ENCODE measurements around the gene LRRC31.

LRRC31 gene

DNA sequence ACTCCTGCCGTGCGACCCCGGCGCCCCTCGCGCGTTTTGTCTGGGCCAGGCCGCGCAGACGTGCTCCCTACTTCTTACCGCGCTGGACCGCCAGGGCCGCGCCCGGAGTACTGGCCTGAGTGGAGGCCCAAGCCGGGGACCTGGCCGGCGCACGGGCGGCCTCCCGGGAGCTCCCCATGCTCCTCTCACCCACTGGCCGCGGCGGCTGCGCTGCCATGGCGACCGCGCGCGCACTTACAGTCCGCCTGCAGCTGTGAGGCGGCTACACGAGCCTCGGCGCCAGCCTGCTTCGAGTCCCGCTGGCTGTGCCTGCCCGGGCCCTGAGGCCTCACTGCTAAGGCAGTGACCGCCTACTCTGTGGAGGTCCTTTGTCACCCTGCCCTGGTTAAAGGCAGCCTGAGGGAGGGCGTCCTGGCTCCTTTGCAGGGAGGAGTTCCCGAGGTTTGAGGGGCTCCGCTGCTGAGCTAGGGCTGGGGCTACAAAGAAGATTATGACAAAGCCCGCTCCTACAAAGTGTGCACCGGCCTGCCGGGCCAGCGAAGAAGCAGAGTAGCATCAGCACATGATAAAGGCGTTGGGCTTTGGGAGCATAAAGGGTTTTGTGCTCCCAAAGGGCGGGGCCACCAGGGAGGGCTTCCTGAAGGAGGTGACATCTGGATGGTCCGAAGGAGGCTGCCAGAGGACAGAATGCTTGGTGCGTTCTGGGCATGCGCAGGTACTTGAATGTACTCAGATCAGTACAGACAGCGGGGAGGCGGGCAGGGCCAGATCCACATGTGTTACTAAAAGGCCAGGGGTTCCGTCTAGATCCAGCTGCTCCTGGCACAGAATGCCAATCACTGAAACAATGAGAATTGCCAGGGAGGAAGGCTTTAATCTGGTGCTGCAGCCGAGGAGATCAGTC lies 57.2 kb downstream of the LRRC31 start, which contains the start of the genes LRRC34 and LRRIQ4 (continued):
- no peak for TF ChIP-seq ZNF274 (IDR thresholded peaks at IDR 0.05; ENCODE audit: low read length)
- no peak for TF ChIP-seq ZNF274 (tag by site-specific recombination; IDR thresholded peaks at IDR 0.05; ENCODE audit: borderline replicate concordance)
- no peak for TF ChIP-seq BCL11B (tag by site-specific recombination; IDR thresholded peaks at IDR 0.05; ENCODE audit: low read depth)
- TF ChIP-seq REPIN1 (tag by site-specific recombination; IDR thresholded peaks at IDR 0.05; ENCODE audit: low read depth), result no peak
- TF ChIP-seq ZNF155 (tag by site-specific recombination; IDR thresholded peaks at IDR 0.05), result no peak
- TF ChIP-seq ZNF664 (tag by site-specific recombination; IDR thresholded peaks at IDR 0.05), result no peak
- no peak for TF ChIP-seq ZNF404 (tag by site-specific recombination; IDR thresholded peaks at IDR 0.05)
- TF ChIP-seq OVOL3 (tag by site-specific recombination; IDR thresholded peaks at IDR 0.05), result no peak
- TF ChIP-seq ZFP41 (tag by site-specific recombination; IDR thresholded peaks at IDR 0.05; ENCODE audit: borderline replicate concordance), result no peak
- TF ChIP-seq, protein P1, sequence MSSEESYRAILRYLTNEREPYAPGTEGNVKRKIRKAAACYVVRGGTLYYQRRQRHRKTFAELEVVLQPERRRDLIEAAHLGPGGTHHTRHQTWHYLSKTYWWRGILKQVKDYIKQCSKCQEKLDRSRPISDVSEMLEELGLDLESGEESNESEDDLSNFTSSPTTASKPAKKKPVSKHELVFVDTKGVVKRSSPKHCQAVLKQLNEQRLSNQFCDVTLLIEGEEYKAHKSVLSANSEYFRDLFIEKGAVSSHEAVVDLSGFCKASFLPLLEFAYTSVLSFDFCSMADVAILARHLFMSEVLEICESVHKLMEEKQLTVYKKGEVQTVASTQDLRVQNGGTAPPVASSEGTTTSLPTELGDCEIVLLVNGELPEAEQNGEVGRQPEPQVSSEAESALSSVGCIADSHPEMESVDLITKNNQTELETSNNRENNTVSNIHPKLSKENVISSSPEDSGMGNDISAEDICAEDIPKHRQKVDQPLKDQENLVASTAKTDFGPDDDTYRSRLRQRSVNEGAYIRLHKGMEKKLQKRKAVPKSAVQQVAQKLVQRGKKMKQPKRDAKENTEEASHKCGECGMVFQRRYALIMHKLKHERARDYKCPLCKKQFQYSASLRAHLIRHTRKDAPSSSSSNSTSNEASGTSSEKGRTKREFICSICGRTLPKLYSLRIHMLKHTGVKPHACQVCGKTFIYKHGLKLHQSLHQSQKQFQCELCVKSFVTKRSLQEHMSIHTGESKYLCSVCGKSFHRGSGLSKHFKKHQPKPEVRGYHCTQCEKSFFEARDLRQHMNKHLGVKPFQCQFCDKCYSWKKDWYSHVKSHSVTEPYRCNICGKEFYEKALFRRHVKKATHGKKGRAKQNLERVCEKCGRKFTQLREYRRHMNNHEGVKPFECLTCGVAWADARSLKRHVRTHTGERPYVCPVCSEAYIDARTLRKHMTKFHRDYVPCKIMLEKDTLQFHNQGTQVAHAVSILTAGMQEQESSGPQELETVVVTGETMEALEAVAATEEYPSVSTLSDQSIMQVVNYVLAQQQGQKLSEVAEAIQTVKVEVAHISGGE (tag by site-specific recombination; conservative IDR thresholded peaks at IDR 0.05; ENCODE audit: low read depth), result no peak
- peak; percentile 67 for TF ChIP-seq YY1 (tag by site-specific recombination; IDR thresholded peaks at IDR 0.05)
- no peak for TF ChIP-seq ZNF211 (tag by site-specific recombination; IDR thresholded peaks at IDR 0.05; ENCODE audit: low read depth)
- TF ChIP-seq ZNF221 (tag by site-specific recombination; IDR thresholded peaks at IDR 0.05; ENCODE audit: borderline replicate concordance), result no peak
- no peak; the same call in 1 of the 2 replicates for TF ChIP-seq ZNF146 (tag by site-specific recombination; IDR thresholded peaks at IDR 0.05)
- TF ChIP-seq ZNF184 (tag by site-specific recombination; IDR thresholded peaks at IDR 0.05), result no peak
- no peak for TF ChIP-seq ZNF785 (tag by site-specific recombination; IDR thresholded peaks at IDR 0.05)
- peak; percentile 39; the same call in 1 of the 2 replicates for TF ChIP-seq ZBTB20 (tag by site-specific recombination; IDR thresholded peaks at IDR 0.05)
- TF ChIP-seq ZNF707 (tag by site-specific recombination; IDR thresholded peaks at IDR 0.05), result no peak
- TF ChIP-seq ZNF692 (tag by site-specific recombination; IDR thresholded peaks at IDR 0.05), result no peak
- TF ChIP-seq ZNF660 (tag by site-specific recombination; IDR thresholded peaks at IDR 0.05), result 0 out of 2 replicates have a peak, but pooled peaks have one; percentile 35
- TF ChIP-seq ZNF501 (tag by site-specific recombination; IDR thresholded peaks at IDR 0.05), result no peak
- TF ChIP-seq GLIS1 (tag by site-specific recombination; IDR thresholded peaks at IDR 0.05), result peak; percentile 49
- TF ChIP-seq ZNF585B (tag by site-specific recombination; IDR thresholded peaks at IDR 0.05), result peak; percentile 66
- TF ChIP-seq ZNF132 (tag by site-specific recombination; IDR thresholded peaks at IDR 0.05; ENCODE audit: borderline replicate concordance), result no peak
- no peak for TF ChIP-seq ZNF169 (tag by site-specific recombination; IDR thresholded peaks at IDR 0.05)
- no peak for TF ChIP-seq KLF10 (tag by site-specific recombination; IDR thresholded peaks at IDR 0.05)
- no peak for TF ChIP-seq ZNF626 (tag by site-specific recombination; IDR thresholded peaks at IDR 0.05)
- TF ChIP-seq ZNF416 (tag by site-specific recombination; IDR thresholded peaks at IDR 0.05), result no peak
- no peak for TF ChIP-seq SALL2 (tag by site-specific recombination; IDR thresholded peaks at IDR 0.05; ENCODE audit: borderline replicate concordance)
- no peak for TF ChIP-seq ZSCAN4 (tag by site-specific recombination; IDR thresholded peaks at IDR 0.05)
- no peak for TF ChIP-seq ZNF19 (tag by site-specific recombination; IDR thresholded peaks at IDR 0.05; ENCODE audit: low read depth)
- TF ChIP-seq ZBTB8A (tag by site-specific recombination; IDR thresholded peaks at IDR 0.05), result peak; percentile 69
- TF ChIP-seq ZNF112 (tag by site-specific recombination; IDR thresholded peaks at IDR 0.05), result no peak
- no peak for TF ChIP-seq MZF1 (tag by site-specific recombination; IDR thresholded peaks at IDR 0.05; ENCODE audit: borderline replicate concordance)
- no peak for TF ChIP-seq ZNF16 (tag by site-specific recombination; IDR thresholded peaks at IDR 0.05; ENCODE audit: low read depth)
- no peak for TF ChIP-seq ZNF121 (tag by site-specific recombination; IDR thresholded peaks at IDR 0.05)
- TF ChIP-seq ZBTB17 (tag by site-specific recombination; IDR thresholded peaks at IDR 0.05), result peak; percentile 77
